WTC11 (cell line): ENCODE data around the gene TNFAIP3.

Experiments used
- ARID4B ChIP-seq: sonication (generic); formaldehyde crosslinking; IDR thresholded peaks from 2 replicates; pipeline ENCODE4 v1.8.0; 2023; ENCODE audit warnings: missing genetic modification reagents, mild to moderate bottlenecking, borderline replicate concordance
- CTCF ChIP-seq: fragments of 200-600 bp; IDR thresholded peaks from 2 replicates; pipeline ENCODE4 v1.8.0; 2022; ENCODE audit warnings: antibody characterized with exemption
- ESRRA ChIP-seq: sonication (generic); formaldehyde crosslinking; IDR thresholded peaks from 2 replicates; pipeline ENCODE4 v1.8.1; 2022; ENCODE audit warnings: mild to moderate bottlenecking, missing genetic modification reagents, borderline replicate concordance
- HMGA2 ChIP-seq: fragments of 250-450 bp; sonication (Bioruptor Pico); IDR thresholded peaks from 2 replicates; pipeline ENCODE4 v1.4.0; 2021; ENCODE audit warnings: mild to moderate bottlenecking, moderate library complexity
- STAT6 ChIP-seq: sonication (generic); formaldehyde crosslinking; conservative IDR thresholded peaks from 2 replicates; pipeline ENCODE4 v1.8.1; 2023; ENCODE audit warnings: mild to moderate bottlenecking, low read depth, missing genetic modification reagents, moderate library complexity
- TCF7 ChIP-seq: sonication (generic); formaldehyde crosslinking; IDR thresholded peaks from 2 replicates; pipeline ENCODE4 v1.8.0; 2022; ENCODE audit warnings: mild to moderate bottlenecking, low read depth, missing genetic modification reagents, moderate library complexity
- TF ChIP-seq, protein P1 (sequence below): sonication (generic); formaldehyde crosslinking; IDR thresholded peaks from 2 replicates; pipeline ENCODE4 v1.8.0; 2022; ENCODE audit warnings: mild to moderate bottlenecking, missing genetic modification reagents
- TF ChIP-seq, protein P2 (sequence below): sonication (generic); formaldehyde crosslinking; IDR thresholded peaks from 2 replicates; pipeline ENCODE4 v1.8.1; 2022; ENCODE audit warnings: low read depth, mild to moderate bottlenecking, moderate library complexity, missing genetic modification reagents, borderline replicate concordance
- TF ChIP-seq, protein P3 (sequence below): sonication (generic); formaldehyde crosslinking; IDR thresholded peaks from 2 replicates; pipeline ENCODE4 v1.8.0; 2023; ENCODE audit warnings: mild to moderate bottlenecking, missing genetic modification reagents

GRCh38 chr6:137900815-137901214, 33.8 kb downstream of the TNFAIP3 start:
- TF ChIP-seq CTCF (no peak), TCF7 (CRISPR knock-in tag) (no peak), ARID4B (no peak), ESRRA (CRISPR knock-in tag) (no peak), HMGA2 (CRISPR knock-in tag) (no peak), STAT6 (CRISPR knock-in tag) (no peak)
- TF ChIP-seq, protein P1, sequence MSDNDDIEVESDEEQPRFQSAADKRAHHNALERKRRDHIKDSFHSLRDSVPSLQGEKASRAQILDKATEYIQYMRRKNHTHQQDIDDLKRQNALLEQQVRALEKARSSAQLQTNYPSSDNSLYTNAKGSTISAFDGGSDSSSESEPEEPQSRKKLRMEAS (CRISPR knock-in tag): no peak
- TF ChIP-seq, protein P2, sequence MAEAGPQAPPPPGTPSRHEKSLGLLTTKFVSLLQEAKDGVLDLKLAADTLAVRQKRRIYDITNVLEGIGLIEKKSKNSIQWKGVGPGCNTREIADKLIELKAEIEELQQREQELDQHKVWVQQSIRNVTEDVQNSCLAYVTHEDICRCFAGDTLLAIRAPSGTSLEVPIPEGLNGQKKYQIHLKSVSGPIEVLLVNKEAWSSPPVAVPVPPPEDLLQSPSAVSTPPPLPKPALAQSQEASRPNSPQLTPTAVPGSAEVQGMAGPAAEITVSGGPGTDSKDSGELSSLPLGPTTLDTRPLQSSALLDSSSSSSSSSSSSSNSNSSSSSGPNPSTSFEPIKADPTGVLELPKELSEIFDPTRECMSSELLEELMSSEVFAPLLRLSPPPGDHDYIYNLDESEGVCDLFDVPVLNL: no peak
- TF ChIP-seq, protein P3, sequence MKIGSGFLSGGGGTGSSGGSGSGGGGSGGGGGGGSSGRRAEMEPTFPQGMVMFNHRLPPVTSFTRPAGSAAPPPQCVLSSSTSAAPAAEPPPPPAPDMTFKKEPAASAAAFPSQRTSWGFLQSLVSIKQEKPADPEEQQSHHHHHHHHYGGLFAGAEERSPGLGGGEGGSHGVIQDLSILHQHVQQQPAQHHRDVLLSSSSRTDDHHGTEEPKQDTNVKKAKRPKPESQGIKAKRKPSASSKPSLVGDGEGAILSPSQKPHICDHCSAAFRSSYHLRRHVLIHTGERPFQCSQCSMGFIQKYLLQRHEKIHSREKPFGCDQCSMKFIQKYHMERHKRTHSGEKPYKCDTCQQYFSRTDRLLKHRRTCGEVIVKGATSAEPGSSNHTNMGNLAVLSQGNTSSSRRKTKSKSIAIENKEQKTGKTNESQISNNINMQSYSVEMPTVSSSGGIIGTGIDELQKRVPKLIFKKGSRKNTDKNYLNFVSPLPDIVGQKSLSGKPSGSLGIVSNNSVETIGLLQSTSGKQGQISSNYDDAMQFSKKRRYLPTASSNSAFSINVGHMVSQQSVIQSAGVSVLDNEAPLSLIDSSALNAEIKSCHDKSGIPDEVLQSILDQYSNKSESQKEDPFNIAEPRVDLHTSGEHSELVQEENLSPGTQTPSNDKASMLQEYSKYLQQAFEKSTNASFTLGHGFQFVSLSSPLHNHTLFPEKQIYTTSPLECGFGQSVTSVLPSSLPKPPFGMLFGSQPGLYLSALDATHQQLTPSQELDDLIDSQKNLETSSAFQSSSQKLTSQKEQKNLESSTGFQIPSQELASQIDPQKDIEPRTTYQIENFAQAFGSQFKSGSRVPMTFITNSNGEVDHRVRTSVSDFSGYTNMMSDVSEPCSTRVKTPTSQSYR (CRISPR knock-in tag): no peak
